MM.1S (cell line): ENCODE results near the gene FGD2.
A peak's percentile ranks its signal among the peaks of the same experiment; 100 is the strongest.

Source experiments
- DNase-seq: peaks from one replicate; pipeline ENCODE4 v3.0.0-alpha.2; 2015
- H2AFZ ChIP-seq: fragments of 300-600 bp; sonication (generic); 2 replicates; pipeline ENCODE4 v1.6.0; 2016; ENCODE audit warnings: antibody characterized with exemption, low read length
- H3F3A ChIP-seq: fragments of 300-600 bp; sonication (generic); 2 replicates; pipeline ENCODE4 v1.6.1; 2016; ENCODE audit warnings: mild to moderate bottlenecking, antibody characterized with exemption, low read length, moderate library complexity, mixed read lengths; ENCODE audit not compliant: insufficient read depth
- H3K27ac ChIP-seq: fragments of 300-600 bp; sonication (generic); 2 replicates; pipeline ENCODE4 v1.5.1; 2016; ENCODE audit warnings: mild to moderate bottlenecking, low read length
- H3K27me3 ChIP-seq: fragments of 300-600 bp; sonication (generic); replicated peaks from 2 replicates; pipeline ENCODE4 v1.6.0; 2016; ENCODE audit warnings: low read length; ENCODE audit not compliant: insufficient read depth
- H3K36me3 ChIP-seq: fragments of 300-600 bp; sonication (generic); replicated peaks from 2 replicates; pipeline ENCODE4 v1.6.1; 2016; ENCODE audit warnings: mild to moderate bottlenecking, low read length, mixed read lengths; ENCODE audit not compliant: insufficient read depth
- H3K4me1 ChIP-seq: fragments of 300-600 bp; sonication (generic); 2 replicates; pipeline ENCODE4 v1.6.1; 2016; ENCODE audit warnings: low read length, mixed read lengths
- H3K4me2 ChIP-seq: fragments of 300-600 bp; sonication (generic); 2 replicates; pipeline ENCODE4 v1.6.0; 2016; ENCODE audit warnings: low read depth, low read length
- H3K4me3 ChIP-seq: fragments of 300-600 bp; sonication (generic); 2 replicates; pipeline ENCODE4 v1.5.1; 2016; ENCODE audit warnings: low read length, mixed read lengths
- H3K79me2 ChIP-seq: fragments of 300-600 bp; sonication (generic); 2 replicates; pipeline ENCODE4 v1.6.1; 2016; ENCODE audit warnings: mixed run types, low read length, mixed read lengths
- H3K9ac ChIP-seq: fragments of 300-600 bp; sonication (generic); 2 replicates; pipeline ENCODE4 v1.6.1; 2016; ENCODE audit warnings: low read length, mixed read lengths
- H3K9me2 ChIP-seq: fragments of 300-600 bp; sonication (generic); replicated peaks from 2 replicates; pipeline ENCODE4 v1.6.1; 2016; ENCODE audit warnings: mild to moderate bottlenecking, low read length, mixed read lengths; ENCODE audit not compliant: insufficient read depth
- H3K9me3 ChIP-seq: fragments of 300-600 bp; sonication (generic); replicated peaks from 2 replicates; pipeline ENCODE4 v1.6.1; 2016; ENCODE audit warnings: mild to moderate bottlenecking, low read length, mixed read lengths; ENCODE audit not compliant: insufficient read depth
- H4K20me1 ChIP-seq: fragments of 300-600 bp; sonication (generic); 2 replicates; pipeline ENCODE4 v1.6.1; 2016; ENCODE audit warnings: mild to moderate bottlenecking, low read length, moderate library complexity, mixed read lengths; ENCODE audit not compliant: insufficient read depth
- EZH2 ChIP-seq: fragments of 300-600 bp; sonication (generic); optimal IDR thresholded peaks from 2 replicates; pipeline ENCODE3; 2017; ENCODE audit warnings: low read depth, mild to moderate bottlenecking, antibody characterized with exemption, low read length, mixed read lengths
- EZH2phosphoT487 ChIP-seq: fragments of 300-600 bp; sonication (generic); IDR thresholded peaks from 2 replicates; pipeline ENCODE4 v1.6.1; 2018; ENCODE audit warnings: antibody characterized with exemption, low read length
- TF ChIP-seq, protein P1 (sequence below): fragments of 300-600 bp; sonication (generic); IDR thresholded peaks from 2 replicates; pipeline ENCODE4 v1.5.1; 2016; ENCODE audit warnings: antibody characterized with exemption, low read length, mixed read lengths

Gene FGD2

DNA sequence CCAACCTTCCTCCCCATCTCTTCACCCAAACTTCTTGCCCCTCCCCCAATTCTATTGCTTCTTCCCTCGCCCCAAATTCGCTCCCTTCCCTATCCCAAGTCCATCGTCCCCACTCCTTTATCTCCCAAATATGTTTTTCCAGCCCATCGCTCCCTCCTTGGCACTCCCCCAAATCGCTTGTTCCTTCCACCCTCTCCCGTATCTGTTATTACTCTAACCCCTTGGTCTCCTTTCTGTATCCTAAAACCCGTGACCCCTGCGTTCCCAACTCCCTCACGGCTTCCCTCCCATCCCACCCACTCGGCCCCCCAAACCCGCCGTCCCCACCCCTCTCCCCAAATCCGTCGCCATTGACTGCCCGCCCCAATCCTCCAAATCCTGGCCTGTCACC lies 20.0 kb upstream of the FGD2 start:
- DNase-seq, result no peak
- Histone ChIP-seq H2AFZ (0 out of 2 replicates have a peak overlapping the region, but pooled peaks have one; percentile 75), H3K4me2 (peak overlapping the region; percentile 66), H3K27me3 (no peaks in the 10 kb centered on the region), H3F3A (0 out of 2 replicates have a peak, but pooled peaks cover 4% of the 10 kb centered on the region), H3K36me3 (no peaks in the 10 kb centered on the region), H3K27ac (0 out of 2 replicates have a peak overlapping the region, but pooled peaks have one; percentile 40), H3K4me1 (peaks cover 10% of the 10 kb centered on the region), H3K4me3 (peak overlapping the region; percentile 100), H4K20me1 (no peaks in the 10 kb centered on the region), H3K9ac (peak overlapping the region; percentile 99), H3K9me3 (no peaks in the 10 kb centered on the region), H3K9me2 (no peaks in the 10 kb centered on the region), H3K79me2 (peaks cover 55% of the 10 kb centered on the region)
- TF ChIP-seq, protein P1, sequence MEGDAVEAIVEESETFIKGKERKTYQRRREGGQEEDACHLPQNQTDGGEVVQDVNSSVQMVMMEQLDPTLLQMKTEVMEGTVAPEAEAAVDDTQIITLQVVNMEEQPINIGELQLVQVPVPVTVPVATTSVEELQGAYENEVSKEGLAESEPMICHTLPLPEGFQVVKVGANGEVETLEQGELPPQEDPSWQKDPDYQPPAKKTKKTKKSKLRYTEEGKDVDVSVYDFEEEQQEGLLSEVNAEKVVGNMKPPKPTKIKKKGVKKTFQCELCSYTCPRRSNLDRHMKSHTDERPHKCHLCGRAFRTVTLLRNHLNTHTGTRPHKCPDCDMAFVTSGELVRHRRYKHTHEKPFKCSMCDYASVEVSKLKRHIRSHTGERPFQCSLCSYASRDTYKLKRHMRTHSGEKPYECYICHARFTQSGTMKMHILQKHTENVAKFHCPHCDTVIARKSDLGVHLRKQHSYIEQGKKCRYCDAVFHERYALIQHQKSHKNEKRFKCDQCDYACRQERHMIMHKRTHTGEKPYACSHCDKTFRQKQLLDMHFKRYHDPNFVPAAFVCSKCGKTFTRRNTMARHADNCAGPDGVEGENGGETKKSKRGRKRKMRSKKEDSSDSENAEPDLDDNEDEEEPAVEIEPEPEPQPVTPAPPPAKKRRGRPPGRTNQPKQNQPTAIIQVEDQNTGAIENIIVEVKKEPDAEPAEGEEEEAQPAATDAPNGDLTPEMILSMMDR, result no peak
- no peak for TF ChIP-seq EZH2phosphoT487
- no peak for TF ChIP-seq EZH2

DNA sequence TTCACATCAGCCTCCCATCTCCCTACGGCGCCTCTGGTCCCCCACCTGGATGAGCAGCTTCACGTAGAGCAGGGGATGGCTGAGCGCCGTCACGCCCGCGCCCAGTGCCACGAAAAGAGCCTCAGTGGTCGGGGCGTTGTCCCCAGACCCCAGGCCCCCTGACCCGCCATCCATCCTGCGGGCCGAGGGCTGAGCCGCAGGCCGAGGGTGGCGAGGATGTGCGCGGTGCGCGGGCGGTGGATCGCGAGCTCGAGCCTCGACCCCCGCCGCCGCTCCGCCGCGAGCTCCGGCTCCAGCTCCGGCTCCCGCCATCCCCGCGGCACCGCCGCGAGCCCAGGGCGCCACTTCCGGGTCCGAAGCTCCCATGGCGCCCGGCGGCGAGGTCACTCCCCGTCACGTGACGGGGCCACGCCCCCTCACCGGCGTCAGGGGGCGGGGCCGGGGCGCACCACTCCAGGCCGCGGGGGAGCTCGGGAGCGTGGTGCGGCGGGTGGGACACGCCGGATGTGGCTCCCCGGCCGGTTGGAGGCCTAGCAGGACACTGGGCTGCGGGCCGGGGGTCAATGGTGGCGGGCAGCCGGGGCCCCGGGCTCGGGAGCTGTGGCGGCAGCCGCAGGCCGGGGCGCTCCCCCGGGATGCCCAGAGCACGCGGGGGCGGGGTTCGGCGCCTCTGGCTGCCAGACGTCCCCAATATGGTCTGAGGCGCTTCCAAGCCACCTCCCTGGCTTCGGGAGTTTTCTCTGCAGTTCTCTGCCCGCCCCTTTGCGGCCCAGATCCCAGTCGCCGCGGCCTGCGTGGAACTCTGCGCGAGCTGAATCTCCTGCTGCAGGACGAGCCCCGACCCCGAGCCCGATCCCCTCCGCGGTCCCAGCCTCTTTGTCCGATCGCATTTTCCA lies 19.4 kb upstream of the FGD2 start, which contains the start of gene MTCH1:
TSS of gene MTCH1 (minus strand) at position 389 of the 896 bp plus-strand sequence. CDS start at position 366, 23 bp downstream.
- peaks cover 49% of the 10 kb centered on the region for H3K79me2 ChIP-seq
- DNase-seq, result peak; percentile 87

DNA sequence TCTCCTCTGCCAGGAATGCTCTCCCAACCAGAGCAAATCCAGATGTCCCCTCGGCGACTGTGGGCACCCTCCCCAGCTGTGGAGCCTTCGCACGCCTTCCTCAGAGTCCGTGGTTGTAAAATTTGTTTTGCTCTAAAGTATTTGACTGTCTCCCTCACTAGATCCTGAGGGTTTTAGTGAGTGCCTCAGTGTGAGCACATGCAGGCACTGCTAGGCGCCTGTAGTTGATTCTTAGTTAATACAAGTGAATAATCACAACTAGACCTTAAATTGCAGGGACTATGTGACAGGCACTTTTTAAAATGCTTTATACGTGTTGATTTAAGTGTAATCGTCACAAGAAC lies 18.8 kb upstream of the FGD2 start:
- H3K4me3 ChIP-seq, result peak overlapping the region; percentile 100
- peaks cover 43% of the 10 kb centered on the region for H3K79me2 ChIP-seq
- H4K20me1 ChIP-seq, result no peaks in the 10 kb centered on the region
- peak overlapping the region; percentile 95 for H3K4me2 ChIP-seq
- no peaks in the 10 kb centered on the region for H3K9me3 ChIP-seq
- TF ChIP-seq, protein P1, result no peak
- 0 out of 2 replicates have a peak, but pooled peaks cover 4% of the 10 kb centered on the region for H3F3A ChIP-seq
- peak overlapping the region; percentile 62; the same call in 1 of the 2 replicates for H3K27ac ChIP-seq
- H3K36me3 ChIP-seq, result no peaks in the 10 kb centered on the region
- peak overlapping the region; percentile 74 for H2AFZ ChIP-seq
- H3K9me2 ChIP-seq, result no peaks in the 10 kb centered on the region
- DNase-seq, result peak; percentile 30
- H3K4me1 ChIP-seq, result peaks cover 10% of the 10 kb centered on the region
- peak overlapping the region; percentile 99 for H3K9ac ChIP-seq
- H3K27me3 ChIP-seq, result no peaks in the 10 kb centered on the region

More for the DNA sequence above, 19.4 kb upstream of the FGD2 start, which contains the start of gene MTCH1:
- Histone ChIP-seq H3K9ac (peak within 1 kb of the TSS; percentile 99), H3K36me3 (no peaks in the 10 kb centered on the region), H4K20me1 (no peaks in the 10 kb centered on the region), H3K4me3 (peak within 1 kb of the TSS; percentile 100), H3F3A (0 out of 2 replicates have a peak, but pooled peaks cover 4% of the 10 kb centered on the region), H2AFZ (peak within 1 kb of the TSS; percentile 75), H3K4me1 (peaks cover 10% of the 10 kb centered on the region), H3K27me3 (no peaks in the 10 kb centered on the region), H3K9me3 (no peaks in the 10 kb centered on the region), H3K4me2 (peak within 1 kb of the TSS; percentile 95), H3K9me2 (no peaks in the 10 kb centered on the region), H3K27ac (peak within 1 kb of the TSS; percentile 62)
- TF ChIP-seq, protein P1, result no peak
- TF ChIP-seq EZH2phosphoT487 (no peak), EZH2 (no peak)
